Activated gamma-delta T cell (primary cell): Measurements from ENCODE around the gene ARHGAP5.
A peak's percentile ranks its signal among the peaks of the same experiment; 100 is the strongest.

Experiments used
- DNase-seq: peaks from one replicate; lab custom pipeline; 2025; lab: John Stamatoyannopoulos, UW
- total RNA-seq, 2 donors: gene quantifications; one replicate each; lab custom pipeline; 2026; lab: John Stamatoyannopoulos, UW

Gene ARHGAP5, protein sequence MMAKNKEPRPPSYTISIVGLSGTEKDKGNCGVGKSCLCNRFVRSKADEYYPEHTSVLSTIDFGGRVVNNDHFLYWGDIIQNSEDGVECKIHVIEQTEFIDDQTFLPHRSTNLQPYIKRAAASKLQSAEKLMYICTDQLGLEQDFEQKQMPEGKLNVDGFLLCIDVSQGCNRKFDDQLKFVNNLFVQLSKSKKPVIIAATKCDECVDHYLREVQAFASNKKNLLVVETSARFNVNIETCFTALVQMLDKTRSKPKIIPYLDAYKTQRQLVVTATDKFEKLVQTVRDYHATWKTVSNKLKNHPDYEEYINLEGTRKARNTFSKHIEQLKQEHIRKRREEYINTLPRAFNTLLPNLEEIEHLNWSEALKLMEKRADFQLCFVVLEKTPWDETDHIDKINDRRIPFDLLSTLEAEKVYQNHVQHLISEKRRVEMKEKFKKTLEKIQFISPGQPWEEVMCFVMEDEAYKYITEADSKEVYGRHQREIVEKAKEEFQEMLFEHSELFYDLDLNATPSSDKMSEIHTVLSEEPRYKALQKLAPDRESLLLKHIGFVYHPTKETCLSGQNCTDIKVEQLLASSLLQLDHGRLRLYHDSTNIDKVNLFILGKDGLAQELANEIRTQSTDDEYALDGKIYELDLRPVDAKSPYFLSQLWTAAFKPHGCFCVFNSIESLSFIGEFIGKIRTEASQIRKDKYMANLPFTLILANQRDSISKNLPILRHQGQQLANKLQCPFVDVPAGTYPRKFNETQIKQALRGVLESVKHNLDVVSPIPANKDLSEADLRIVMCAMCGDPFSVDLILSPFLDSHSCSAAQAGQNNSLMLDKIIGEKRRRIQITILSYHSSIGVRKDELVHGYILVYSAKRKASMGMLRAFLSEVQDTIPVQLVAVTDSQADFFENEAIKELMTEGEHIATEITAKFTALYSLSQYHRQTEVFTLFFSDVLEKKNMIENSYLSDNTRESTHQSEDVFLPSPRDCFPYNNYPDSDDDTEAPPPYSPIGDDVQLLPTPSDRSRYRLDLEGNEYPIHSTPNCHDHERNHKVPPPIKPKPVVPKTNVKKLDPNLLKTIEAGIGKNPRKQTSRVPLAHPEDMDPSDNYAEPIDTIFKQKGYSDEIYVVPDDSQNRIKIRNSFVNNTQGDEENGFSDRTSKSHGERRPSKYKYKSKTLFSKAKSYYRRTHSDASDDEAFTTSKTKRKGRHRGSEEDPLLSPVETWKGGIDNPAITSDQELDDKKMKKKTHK (N-terminal part only)
- total RNA-seq = 145 to 150 reads per million in 2 donors

DNA sequence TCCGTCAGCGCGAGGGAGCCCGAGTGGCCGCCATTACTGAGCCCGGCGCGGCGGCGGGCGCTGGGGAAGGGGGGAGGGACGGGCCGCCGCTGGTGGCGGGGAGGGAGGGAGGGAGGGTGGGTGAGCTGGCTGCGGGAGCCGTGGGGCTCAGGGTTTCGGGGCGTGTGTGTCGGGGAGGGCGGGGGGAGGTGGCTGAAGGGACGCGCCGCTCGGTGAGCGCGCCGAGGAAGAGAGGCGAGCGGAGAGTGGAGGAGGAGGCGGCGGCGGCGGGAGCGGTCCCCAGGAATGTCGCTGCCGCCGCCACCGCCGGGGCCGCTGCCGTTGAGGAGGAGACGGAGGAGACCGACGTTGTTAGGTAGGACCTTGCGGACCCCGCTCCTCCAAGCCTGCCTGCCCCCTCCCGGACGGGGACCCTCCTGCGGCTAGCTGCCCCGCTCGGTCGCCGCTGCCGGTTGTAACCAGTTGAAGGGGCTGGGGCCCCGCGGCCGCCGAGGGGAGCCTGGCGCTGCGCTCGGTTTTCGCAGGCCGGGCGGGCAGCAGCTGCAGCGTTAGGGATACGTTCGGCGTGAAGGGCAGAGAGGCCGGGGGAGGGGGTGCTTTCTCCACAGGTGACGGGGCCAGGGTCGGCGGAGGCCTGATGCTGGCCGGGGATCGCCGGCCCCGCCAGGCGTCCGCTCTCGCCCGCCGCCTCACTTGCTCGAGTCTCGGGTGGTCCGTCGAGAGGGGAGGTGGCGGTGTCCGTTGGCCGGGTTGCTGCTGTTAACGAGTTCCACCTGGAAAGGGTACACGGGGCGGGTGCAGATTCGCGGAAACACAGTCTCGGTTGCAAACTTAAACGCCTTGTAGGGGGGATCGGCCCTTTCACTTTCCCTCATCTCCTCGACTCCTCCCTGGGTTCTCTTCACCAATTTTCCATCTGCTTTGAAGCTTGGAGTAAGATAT lies at the start of gene ARHGAP5:
ARHGAP5 (plus strand) TSS at position 224 of the 942 bp plus-strand sequence. CDS start 13,366 bp downstream, outside the sequence.
- peak; percentile 68 for DNase-seq

DNA sequence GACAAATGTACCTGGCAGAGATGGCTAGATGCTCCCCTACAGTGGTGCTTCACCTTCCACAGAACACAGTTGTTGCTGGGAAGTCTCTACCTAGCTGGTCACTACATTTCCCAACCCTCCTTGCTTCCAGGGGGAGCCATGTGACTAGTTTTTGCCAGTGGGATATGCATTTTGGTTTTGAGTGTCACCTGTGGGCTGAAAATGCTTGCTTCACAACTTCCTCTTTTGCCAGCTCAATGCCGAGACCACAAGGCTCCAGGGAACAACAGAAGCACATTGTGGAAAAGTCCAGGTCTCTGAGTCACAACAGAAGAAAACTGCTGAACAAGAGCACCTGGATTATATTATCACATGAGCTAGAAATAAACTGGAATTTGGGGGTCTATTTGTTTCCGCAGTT lies 48.5 kb upstream of the ARHGAP5 start:
- DNase-seq = no peak

DNA sequence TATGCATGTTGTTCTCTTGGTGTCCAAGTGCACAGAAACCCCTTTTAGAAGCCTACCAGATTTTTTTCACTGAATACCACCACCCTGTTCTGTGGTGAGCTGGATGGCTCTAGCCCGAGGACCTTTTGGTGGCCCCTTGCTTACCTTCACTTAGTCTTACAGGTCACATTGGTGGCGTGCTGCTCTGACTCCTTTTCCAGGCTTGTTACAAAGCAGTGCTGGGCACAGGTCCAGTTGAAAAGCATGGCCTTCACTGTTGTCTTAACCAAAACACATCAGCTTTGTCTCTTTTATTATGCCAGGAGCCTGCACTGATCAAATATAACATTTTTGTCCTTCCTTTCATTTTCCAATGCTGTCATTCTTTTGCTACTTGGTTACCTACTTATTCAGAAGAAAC lies 43.6 kb upstream of the ARHGAP5 start:
- DNase-seq = no peak

DNA sequence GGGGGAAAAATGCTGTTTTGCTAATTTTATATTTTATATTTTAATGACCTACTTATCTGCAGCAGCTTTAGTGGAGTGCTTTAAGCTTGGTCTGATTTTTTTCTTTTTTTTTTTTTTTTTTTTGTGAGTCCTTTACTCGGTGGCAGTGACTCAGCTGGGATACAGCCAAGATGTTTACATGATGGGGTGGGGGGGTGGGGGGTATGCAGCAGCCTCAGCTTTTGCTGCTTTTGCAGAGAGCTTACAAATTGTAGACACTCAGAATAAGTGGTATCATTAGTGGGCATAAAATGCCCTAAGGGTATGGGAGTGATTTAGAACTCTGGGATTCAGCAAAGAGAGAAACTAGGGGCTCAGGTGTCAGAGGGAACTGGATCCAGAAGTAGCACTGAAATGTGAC lies 38.2 kb upstream of the ARHGAP5 start:
- no peak for DNase-seq

DNA sequence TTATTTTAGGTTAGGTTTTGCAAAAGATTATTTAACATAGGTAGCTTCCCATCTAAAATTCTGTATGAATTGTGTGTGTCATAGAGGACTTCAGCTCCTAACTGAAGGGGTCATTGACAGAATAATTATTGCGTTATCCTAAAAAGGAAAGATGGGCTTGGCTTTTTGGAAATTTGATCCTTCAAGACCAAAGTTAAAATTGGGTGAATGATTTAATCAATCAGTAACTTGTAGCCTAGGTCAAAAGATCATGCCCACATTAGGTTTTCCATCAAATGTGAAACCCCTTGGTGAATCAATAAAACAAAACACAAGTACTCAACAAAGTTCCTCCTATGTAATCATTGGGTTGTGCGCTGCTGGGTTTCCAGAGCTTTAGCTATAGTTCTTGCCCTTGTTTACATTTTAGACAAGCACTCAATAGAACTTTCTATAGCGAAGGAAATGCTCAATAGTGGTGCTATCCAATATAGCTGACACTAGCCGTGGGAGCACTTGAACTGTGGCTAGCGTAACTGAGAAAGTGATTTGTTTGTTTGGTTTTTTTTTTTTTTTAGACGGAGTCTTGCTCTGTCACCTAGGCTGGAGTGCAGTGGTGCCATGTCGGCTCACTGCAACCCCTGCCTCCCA lies 37.6 kb upstream of the ARHGAP5 start:
- no peak for DNase-seq

DNA sequence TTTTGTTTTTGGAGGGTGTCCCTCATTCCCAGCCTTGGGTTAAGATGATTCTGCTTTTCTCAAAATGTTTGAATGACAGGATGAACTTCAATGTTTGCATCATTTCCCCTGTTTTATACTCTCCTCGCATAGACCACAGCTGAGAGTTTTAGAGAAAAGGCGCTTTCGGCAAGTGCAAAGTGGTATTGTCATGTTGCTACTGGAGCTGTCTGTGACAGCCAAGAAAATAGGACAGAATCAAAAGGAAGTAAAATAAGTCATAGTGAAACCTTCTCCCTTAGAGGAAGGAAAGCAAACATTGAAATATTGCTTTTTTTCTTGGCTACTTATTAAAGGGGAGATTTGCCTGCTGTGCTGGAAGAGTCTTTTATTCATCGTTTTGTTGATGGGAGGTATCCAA lies 33.5 kb upstream of the ARHGAP5 start:
- no peak for DNase-seq

DNA sequence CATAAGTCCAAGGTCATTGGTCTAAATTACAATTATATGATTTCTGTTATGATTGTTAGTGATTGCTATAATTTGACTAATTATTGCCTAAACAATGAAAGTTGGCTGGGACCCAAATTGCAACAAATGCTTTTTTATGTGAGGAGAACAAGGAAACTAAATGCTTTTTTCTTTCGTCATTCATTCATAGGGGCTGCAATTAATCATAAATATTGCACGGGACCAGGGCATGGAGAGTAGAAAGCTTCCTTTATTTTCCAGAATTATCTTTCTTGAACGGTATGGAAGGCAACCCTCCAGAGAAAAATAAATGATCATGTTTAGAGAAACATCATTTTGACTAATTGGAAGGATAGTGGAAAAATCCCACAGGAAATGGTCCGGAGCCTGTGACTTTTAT lies 32.6 kb upstream of the ARHGAP5 start:
- no peak for DNase-seq

DNA sequence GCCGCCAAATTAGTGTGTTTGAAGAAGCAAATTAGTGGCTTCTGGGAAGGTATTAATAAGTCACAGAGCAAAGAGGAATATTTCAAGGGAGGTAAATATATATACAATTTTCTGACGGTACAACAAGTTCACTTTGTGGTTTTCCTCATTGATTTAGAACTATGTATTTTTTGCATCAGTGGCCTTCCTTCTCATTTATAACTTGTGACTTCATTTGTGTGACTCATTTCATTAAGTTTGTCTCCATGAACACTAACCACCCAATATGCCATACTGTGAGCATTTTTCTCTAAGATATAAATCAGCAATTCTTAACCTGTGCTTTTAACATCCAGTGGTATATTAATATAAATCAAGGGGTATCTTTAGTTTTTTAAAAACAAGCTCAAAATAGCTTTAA lies 29.3 kb upstream of the ARHGAP5 start:
- no peak for DNase-seq

DNA sequence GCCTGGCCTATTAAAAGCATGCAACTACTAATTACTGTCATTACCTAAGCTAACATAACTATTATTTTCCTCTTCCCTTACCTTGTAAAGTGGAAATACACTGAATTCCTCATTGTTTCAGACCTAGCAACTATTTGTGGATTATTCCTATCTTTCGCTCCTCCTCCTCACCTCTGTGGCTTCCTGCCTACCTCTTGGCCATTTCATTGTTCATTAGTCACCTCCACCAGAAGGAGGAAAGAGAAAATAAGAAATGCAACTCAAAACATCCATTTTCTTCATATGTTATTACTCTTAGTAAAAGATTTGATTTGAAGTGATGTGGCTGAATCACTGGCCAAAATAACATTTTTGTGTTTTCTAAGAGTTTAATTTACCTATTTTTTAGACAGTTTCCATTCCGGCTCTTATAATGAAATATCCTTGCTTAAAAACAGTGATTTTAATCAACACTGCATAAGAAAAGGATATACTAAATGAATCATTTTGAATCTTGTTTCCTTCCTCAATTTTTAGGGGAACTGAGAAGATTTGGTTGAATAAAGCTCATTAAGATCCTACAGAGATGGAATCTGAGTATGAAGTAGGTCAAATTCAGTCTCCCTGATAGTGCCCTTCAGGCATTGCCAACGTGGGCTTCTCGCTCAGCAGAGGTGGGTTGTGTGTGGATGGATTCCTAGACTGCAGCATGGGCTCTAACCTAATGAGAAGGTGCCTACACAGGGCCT lies 27.6 kb upstream of the ARHGAP5 start:
- no peak for DNase-seq

DNA sequence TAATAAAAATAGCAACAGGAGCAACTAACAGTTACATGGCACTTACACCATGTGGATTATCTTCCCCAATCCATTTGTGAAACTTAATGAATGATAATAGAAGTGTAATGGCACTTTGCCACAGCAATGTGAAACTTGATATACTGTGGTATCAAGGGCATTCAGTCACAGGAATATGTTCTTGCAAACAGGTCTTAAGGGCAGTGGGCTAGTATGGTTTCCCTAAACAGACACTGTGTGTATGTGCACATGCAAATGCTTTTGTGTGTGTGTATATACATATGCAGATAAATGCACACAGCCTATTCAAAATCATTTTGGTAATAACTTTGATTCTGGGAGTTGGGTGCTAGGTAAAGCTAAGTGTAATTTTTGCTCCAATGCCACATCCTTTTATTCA lies 26.2 kb upstream of the ARHGAP5 start:
- DNase-seq = no peak

DNA sequence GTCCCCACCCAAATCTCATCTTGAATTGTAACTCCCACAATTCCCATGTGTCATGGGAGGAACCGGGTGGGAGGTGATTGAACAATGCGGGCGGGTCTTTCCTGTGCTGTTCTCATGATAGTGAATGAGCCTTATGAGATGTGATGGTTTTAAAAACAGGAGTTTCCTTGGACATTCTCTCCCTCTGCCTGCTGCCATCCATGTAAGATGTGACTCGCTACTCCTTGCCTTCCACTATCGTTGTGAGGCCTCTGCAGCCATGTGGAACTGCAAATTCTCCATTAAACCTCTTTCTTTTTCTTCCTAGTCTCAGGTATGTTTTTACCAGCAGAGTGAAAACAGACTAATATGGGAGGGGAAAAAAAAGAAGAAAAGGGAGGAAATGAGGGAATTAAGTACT lies 22.6 kb upstream of the ARHGAP5 start:
- no peak for DNase-seq

DNA sequence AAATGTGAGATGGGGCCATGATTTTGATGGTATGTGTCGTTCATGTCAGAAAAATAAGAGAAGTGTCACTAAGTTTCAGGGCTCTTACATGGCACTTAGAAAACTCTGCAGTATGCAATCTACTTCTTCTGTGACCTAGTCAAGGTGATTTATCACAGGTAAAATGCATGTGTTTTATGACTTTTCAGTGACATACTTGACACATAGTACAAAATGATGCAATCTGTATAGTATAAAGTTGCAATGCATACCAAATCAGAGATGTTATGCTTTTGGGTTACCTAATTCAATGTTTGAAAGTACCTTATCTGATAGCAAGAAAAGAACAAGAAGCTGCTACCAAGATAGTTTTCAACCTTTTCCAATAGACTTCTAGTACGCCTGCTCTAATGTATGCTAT lies 21.9 kb upstream of the ARHGAP5 start:
- DNase-seq = no peak

DNA sequence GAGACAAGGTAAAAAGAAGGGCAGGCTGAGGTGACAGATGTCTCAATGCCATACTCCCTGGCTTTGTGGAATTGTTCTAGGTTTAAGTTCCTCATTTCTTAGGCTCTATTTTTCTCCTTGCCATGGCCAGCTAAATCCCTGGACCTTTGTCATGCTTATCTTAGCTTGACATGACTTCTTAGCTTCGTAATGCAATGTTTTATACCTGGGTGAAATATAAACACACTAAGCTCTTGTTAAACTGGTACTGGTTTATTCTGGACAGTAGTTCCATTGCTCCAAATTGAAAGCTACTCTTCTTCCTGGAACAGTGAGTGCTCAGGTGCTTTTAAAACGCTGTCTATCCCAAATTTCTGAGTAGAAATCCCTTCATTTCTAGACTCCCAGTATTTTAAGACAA lies 17.4 kb upstream of the ARHGAP5 start:
- no peak for DNase-seq

DNA sequence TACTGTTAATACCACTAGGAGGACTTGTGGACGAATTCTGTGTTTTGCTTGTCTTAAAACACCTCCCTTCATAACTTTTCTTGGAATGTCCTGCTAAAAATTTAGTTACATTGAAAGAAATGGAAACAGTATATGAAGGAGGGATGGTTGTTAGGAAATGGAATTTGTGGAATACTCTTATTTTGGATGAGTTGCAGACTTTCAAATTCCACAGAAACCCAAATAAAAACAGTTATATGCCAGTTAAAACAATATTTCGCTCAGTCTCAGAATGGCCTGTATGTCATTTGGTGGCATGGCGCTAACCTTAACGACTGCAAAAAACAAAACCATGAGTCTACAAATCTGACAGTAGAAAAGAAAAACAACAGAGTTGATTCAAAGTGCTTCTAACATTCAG lies 12.2 kb upstream of the ARHGAP5 start:
- DNase-seq = no peak

DNA sequence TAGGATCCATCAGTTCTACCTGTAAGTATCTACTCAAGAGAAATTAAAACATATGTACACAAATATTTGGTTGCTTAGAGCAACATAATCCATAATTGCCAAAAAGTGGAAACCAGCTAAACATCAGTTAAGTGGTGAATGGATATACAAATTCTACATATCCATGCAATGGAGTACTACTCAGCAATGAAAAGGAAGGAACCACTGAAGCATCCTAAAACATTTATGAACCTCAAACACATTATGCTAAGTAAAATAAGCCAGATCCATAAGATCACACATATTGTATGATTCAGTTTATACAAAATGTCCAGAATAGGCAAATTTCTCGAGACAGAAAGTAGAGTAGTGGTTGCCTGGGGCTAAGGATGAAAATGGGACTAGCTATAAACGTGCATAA lies 8.4 kb upstream of the ARHGAP5 start:
- no peak for DNase-seq

DNA sequence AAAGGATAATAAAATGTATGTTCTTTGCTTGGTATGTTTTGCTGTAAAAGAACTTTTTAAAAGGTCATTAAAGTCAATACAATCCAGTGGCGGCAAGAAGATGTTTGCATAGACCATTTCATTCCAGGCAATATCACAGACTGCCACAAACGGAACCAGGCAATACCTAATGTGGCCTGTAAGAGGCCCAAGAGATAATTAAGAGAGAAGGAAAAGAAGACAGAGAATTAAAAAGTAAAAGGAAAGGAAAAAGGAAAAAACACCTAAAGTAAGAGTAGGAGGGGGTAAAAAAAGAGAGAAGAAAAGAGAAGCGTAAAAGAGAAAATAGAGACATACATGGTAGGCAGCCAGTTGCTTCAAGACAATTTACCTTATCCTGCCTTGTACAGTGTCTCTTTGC lies 6.8 kb upstream of the ARHGAP5 start:
- DNase-seq = no peak

DNA sequence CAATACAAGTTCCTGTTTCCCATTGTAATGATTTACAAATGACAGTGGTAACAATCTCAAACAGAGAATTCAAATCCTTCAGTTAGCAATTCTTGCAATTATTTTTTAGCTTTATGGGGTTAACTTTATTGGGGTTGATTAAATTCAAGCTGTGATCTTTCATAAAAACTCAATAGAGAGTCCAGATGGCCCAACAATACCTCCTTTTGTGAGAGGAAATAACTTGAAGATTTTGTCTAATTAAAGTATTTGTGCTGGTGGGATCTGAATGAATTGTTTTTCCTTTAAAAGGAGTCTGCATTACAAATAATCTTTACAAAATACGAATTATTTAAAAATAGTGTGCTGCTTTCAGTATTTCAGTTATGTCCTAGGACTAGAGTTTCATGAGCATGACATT lies 4.4 kb upstream of the ARHGAP5 start:
- DNase-seq = no peak

DNA sequence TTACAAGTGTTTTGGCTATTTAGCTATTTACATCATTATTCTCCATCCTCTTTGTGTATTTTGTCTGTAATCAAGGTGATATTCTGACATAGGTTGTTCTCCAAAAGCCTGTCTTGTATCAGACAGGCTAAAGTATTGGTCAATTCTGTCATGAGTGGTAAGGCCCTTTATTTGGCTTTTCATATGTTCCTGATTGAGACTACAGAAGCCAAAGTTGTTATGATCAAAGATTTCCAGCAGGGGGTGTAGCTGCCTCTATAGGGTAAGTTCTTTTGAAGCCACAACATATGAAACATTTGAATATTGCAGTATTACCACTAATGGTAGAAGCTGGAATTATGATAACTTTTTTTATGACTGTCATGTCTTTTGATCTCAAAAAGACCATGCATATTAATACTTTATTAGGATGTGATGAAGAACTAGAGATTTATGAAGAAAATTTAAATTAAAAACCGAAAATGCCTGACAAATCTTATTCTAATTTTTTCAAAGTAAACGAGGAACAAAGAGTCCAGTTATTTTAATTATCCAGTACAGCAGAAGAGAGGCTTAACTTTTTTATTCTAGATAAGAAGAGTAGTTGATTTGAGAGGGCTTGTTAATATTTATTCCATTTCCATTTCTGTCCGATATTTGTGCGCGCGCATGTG lies 3.4 kb upstream of the ARHGAP5 start:
- DNase-seq = no peak

DNA sequence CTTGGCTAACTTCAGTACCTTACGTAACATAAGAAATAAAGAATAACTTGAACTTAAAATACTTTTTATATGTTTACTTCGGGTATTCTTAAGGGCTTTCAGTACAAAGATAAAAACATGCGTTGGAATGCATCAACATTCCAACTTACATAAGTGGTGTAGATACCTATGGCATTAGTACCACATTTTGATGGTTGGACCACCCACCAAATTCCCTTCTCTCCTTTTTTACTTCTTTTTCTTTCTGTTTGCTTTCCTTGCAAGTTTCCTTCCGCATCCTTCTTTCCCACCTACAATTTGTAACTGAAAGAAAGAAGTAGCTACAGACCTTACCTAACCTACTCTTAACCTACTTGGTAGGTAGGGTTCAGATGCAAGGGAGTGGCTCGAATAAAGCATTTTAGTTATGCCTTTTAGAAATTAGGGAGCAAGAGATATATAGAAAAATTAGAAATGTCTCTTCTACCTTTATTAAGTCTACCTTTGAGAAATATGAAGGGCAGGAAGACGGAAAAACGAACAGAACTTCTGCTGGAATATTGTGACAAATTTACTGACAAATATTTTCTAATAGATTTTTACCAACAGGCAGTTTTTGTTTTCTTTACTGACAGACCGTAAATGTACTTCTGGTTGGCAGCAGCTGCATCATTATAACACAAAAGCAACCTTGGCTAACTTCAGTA lies 2.1 kb upstream of the ARHGAP5 start:
- DNase-seq = no peak
